Heart left ventricle (tissue), 16 donors: ENCODE measurements around the gene SPTBN2. TPM values are rescaled to one million over a fixed set of nuclear protein-coding genes. Genes with fewer than 3 reads are reported as not detected.

Experiments used
- ATAC-seq, 4 donors: fragments of 200-7000 bp; cut with Tn5 transposase; one replicate each; pipeline ENCODE4 v1.9.1; 2020 to 2022; ENCODE audit warnings: moderate library complexity in 4 of 4, mild to moderate bottlenecking in 3 of 4, moderate number of reproducible peaks in 1 of 4
- DNase-seq, 5 donors: peaks; one replicate each; pipeline ENCODE4 v3.0.0-alpha.2; 2020
- H3K27ac ChIP-seq, 12 donors: fragments of 200-600 bp; sonication (generic) in 4 of 12; one replicate each; pipeline versions ENCODE4 v1.5.0 to v1.8.0; 2016 to 2022; ENCODE audit warnings: mild to moderate bottlenecking in 2 of 12
- H3K27me3 ChIP-seq, 9 donors: fragments of 200-600 bp; sonication (generic) in 2 of 9; one replicate each; pipeline versions ENCODE4 v1.5.1 to v1.8.0; 2016 to 2022; ENCODE audit warnings: mild to moderate bottlenecking in 3 of 9
- H3K36me3 ChIP-seq, 9 donors: fragments of 200-600 bp; sonication (generic) in 2 of 9; one replicate each; pipeline versions ENCODE4 v1.5.0 to v1.8.0; 2018 to 2022; ENCODE audit warnings: mild to moderate bottlenecking in 2 of 9
- H3K4me1 ChIP-seq, 12 donors: fragments of 200-600 bp; sonication (generic) in 4 of 12; one replicate each; pipeline versions ENCODE4 v1.5.0 to v1.8.0; 2016 to 2022; ENCODE audit warnings: mild to moderate bottlenecking in 3 of 12
- H3K4me3 ChIP-seq, 12 donors: fragments of 200-600 bp; sonication (generic) in 4 of 12; one replicate each; pipeline versions ENCODE4 v1.5.0 to v1.8.0; 2017 to 2022; ENCODE audit warnings: mild to moderate bottlenecking in 9 of 12, moderate library complexity in 4 of 12
- H3K9me3 ChIP-seq, 12 donors: fragments of 200-600 bp; sonication (generic) in 4 of 12; one replicate each; pipeline versions ENCODE4 v1.5.0 to v1.8.0; 2016 to 2022; ENCODE audit warnings: mild to moderate bottlenecking in 1 of 12
- POLR2A ChIP-seq, 2 donors: fragments of 450-650 bp; IDR thresholded peaks; one replicate each; pipeline ENCODE4 v1.6.1; 2017; ENCODE audit warnings: antibody characterized with exemption in 2 of 2, mild to moderate bottlenecking in 2 of 2, moderate library complexity in 2 of 2
- WGBS, 4 donors: extraction: QIAGEN DNeasy Blood & Tissue Kit in 2 of 4; methylation state at CpG; one replicate each; pipeline versions ENCODE4 v1.1.5 to v1.1.7; 2013 to 2018; 5-methylcytosine and 5-hydroxymethylcytosine counted together
- intact Hi-C, 10 donors: fragments of 100-400 bp; cut with DNase I; formaldehyde crosslinking; loops; one replicate each; pipeline versions ENCODE4 v1.11.1 to v1.14.2; 2022
- polyA plus RNA-seq, 2 donors: library from polyadenylated mRNA; stranded (reverse); fragments of 200-250 nt; gene quantifications; one replicate each; pipeline ENCODE4 v1.2.3, GENCODE V29; 2013
- total RNA-seq, 9 donors: library from RNA; depleted of rRNA in 2 of 9; stranded (reverse); fragments of >200 nt in 2 of 9; fragmentation: NEBNext Ultra II Directional in 3 of 9; extraction: Animal tissue kit (Norgen Biotek cat#: 25700) in 3 of 9; gene quantifications; one replicate each; pipeline versions ENCODE4 v1.1.0 to v1.2.4, GENCODE V29; 2016 to 2023
- TF ChIP-seq, protein P1 (sequence below), 12 donors: fragments of 200-600 bp; sonication (generic) in 4 of 12; IDR thresholded peaks; one replicate each; pipeline versions ENCODE4 v1.5.0 to v1.8.0; 2018 to 2022; ENCODE audit warnings: antibody characterized with exemption in 12 of 12, mild to moderate bottlenecking in 5 of 12
- donor health status: ischemic (EF 13 %, LVEDD 7.1; RV severe dilation, severe dysfunction).
- donor health status: healthy with polysubstance abuse.
- donor health status: DM: no; HTN: yes; CAD: no.
- donor health status: DM: no; HTN: no; CAD: no.
- donor health status: ischemic (EF 25% LVEDD 6.9; RV normal size, moderate dysfunction).
- donor health status: ischemic (EF 25% LVEDD 5.7; RV mildly dilated, moderate dysfunction).
- donor health status: healthy.
- donor health status: DM: yes; HTN: yes; CAD: no.
- donor health status: ischemic (EF 35%, LVEDD 5.7; RV mildly dilated, moderate dysfunction).
- donor health status: nonischemic (EF 11% LVEDD 7.7; RV severe dilation, severe dysfunction).
- donor health status: DM: yes; HTN: yes; CAD: no.
- donor health status: PGD.
- donor health status: ischemic (EF 29% LVEDD 5.4; RV normal size, mild dysfunction).
- donor health status: nonischemic (EF 23%, LVEDD 6.1; RV moderate dilation, normal function).

SPTBN2 gene
- total and polyA plus RNA-seq, 11 donors = 0.30 to 3.1 (median 0.88) TPM

- peaks cover 0 to 59% (median 14%) of the 10 kb centered on the region in 9 donors for H3K27me3 ChIP-seq
- no peak overlapping the region for H3K4me3 ChIP-seq
- ATAC-seq = no peak
- H3K4me1 ChIP-seq = peaks cover 0 to 18% (median 4%) of the 10 kb centered on the region in 12 donors
- H3K27ac ChIP-seq = no peak overlapping the region
- intact Hi-C loops = no loop called here
- no peak for DNase-seq
- H3K9me3 ChIP-seq = no peaks in the 10 kb centered on the region
- H3K36me3 ChIP-seq = no peaks in the 10 kb centered on the region
- no peak for TF ChIP-seq POLR2A (IDR thresholded peaks at IDR 0.05)
- TF ChIP-seq, protein P1, sequence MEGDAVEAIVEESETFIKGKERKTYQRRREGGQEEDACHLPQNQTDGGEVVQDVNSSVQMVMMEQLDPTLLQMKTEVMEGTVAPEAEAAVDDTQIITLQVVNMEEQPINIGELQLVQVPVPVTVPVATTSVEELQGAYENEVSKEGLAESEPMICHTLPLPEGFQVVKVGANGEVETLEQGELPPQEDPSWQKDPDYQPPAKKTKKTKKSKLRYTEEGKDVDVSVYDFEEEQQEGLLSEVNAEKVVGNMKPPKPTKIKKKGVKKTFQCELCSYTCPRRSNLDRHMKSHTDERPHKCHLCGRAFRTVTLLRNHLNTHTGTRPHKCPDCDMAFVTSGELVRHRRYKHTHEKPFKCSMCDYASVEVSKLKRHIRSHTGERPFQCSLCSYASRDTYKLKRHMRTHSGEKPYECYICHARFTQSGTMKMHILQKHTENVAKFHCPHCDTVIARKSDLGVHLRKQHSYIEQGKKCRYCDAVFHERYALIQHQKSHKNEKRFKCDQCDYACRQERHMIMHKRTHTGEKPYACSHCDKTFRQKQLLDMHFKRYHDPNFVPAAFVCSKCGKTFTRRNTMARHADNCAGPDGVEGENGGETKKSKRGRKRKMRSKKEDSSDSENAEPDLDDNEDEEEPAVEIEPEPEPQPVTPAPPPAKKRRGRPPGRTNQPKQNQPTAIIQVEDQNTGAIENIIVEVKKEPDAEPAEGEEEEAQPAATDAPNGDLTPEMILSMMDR (IDR thresholded peaks at IDR 0.05) = no peak
- 92 to 98% (median 94%) methylated on average over 4 of the region's 4 CpGs for WGBS, 4 donors
These were observed 431 bp upstream of the SPTBN2 start for GRCh38 chr11:66729447-66729846.

DNA sequence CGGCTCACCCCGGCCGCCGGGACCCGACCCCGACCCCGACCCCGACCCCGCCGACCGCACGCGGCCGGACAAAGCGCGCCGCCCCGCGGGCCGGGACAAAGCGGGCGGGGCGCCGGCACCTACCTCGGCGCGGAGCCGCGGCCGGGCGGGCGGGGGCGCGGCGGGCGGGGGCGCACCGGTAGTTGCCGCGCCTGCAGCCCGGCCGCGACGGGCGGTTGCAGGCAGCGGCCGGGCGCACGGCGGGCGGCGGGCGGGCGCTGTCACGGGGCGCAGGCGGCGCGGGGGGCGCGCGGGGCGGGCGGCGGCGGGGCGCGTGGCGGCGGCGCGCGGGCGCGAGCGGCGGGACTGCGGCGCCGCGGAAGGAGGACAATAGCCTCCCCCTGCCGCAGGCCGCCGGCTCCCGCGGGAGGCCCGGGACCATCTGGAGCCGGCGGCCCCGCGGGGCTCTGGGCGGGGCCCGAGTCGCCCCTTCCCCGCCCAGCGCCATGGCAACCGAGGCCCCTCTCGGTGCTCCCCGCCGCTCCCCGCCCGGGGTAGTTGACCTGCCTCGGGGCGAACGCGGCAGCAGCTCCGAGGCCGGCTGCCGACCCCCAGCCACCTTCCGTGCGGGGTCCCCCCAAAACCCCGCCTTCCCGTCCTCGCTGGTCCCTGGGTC, 851 bp downstream of the SPTBN2 start:
- peak in 1 of 4 donors; percentile 40 for ATAC-seq
- H3K9me3 ChIP-seq = no peaks in the 10 kb centered on the region
- no peak for DNase-seq
- H3K36me3 ChIP-seq = no peaks in the 10 kb centered on the region
- peak overlapping the region; percentile 38 to 62 (median 52) for H3K4me3 ChIP-seq
- no peak overlapping the region for H3K27ac ChIP-seq
- peaks cover 0 to 18% (median 4%) of the 10 kb centered on the region in 12 donors for H3K4me1 ChIP-seq
- TF ChIP-seq POLR2A (IDR thresholded peaks at IDR 0.05) = no peak
- TF ChIP-seq, protein P1 (IDR thresholded peaks at IDR 0.05) = no peak
- intact Hi-C loops = no loop called here
- peaks cover 0 to 59% (median 14%) of the 10 kb centered on the region in 9 donors for H3K27me3 ChIP-seq
- 0 to 7% (median 1%) methylated on average over 3 to 114 of the region's 114 CpGs for WGBS, 4 donors

DNA sequence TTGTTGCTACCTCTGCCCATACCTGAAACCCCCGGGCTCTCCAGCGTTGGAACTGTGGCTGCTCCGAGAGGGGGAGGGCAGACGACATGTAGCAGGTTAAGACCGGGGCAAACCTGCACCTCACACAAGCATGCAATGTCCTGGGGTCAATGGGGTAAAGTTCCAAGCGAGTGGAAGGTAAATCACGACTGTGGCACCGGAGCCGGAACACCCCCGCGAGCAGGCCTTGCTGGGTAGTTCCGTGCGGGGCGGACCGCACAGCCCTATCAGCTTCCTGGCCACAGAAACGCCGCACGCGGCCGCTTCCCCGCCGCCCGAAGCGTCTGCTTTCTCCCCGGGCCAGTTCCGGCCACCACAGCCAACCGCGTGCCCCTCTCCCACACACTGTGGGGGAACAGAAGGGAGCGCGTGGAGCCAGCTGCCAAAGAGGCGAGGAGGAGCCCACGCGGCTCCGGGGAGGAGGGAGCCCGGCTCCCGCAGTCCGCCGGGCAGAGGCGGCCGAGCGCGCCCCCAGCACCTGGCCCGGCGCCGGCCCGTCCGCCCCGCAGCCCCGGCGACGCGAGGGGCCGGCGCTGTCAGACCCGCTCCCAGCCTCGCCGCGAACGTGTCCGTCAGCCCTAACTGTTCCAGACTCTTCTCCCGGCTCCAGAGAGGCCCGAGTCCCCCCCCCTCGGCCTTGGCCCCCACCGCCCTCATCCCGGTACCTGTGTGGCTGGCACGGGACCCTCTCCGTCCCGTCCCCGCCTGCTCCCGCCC, 1.6 kb downstream of the SPTBN2 start:
- H3K27me3 ChIP-seq = peaks cover 0 to 59% (median 14%) of the 10 kb centered on the region in 9 donors
- H3K36me3 ChIP-seq = no peaks in the 10 kb centered on the region
- peaks cover 0 to 18% (median 4%) of the 10 kb centered on the region in 12 donors for H3K4me1 ChIP-seq
- no peaks in the 10 kb centered on the region for H3K9me3 ChIP-seq
- intact Hi-C loops = no loop called here
- peak in 3 of 4 donors; percentile 24 to 66 (median 43) for ATAC-seq
- TF ChIP-seq POLR2A (IDR thresholded peaks at IDR 0.05) = no peak
- TF ChIP-seq, protein P1 (IDR thresholded peaks at IDR 0.05) = no peak
- 2 to 4% (median 2%) methylated on average over 42 to 70 of the region's 70 CpGs for WGBS, 4 donors
- peak overlapping the region; percentile 32 to 58 (median 51) for H3K4me3 ChIP-seq
- DNase-seq = peak in 2 of 5 donors; percentile 36 to 75
- H3K27ac ChIP-seq = no peak overlapping the region

- Histone ChIP-seq H3K4me3 (no peak overlapping the region), H3K9me3 (no peaks in the 10 kb centered on the region), H3K36me3 (no peaks in the 10 kb centered on the region), H3K27me3 (peaks cover 0 to 51% (median 14%) of the 10 kb centered on the region in 9 donors), H3K27ac (no peak overlapping the region), H3K4me1 (peaks cover 0 to 18% (median 4%) of the 10 kb centered on the region in 12 donors)
- TF ChIP-seq POLR2A (IDR thresholded peaks at IDR 0.05) = no peak
- TF ChIP-seq, protein P1 (IDR thresholded peaks at IDR 0.05) = no peak
- intact Hi-C loops = no loop called here
- ATAC-seq (no peak), DNase-seq (no peak)
- WGBS, 4 donors = 48 to 73% (median 54%) methylated on average over 8 to 10 of the region's 10 CpGs
These were observed 3.4 kb downstream of the SPTBN2 start for GRCh38 chr11:66725647-66726046.
